ENCODE data around the gene CDC5L.

DNA sequence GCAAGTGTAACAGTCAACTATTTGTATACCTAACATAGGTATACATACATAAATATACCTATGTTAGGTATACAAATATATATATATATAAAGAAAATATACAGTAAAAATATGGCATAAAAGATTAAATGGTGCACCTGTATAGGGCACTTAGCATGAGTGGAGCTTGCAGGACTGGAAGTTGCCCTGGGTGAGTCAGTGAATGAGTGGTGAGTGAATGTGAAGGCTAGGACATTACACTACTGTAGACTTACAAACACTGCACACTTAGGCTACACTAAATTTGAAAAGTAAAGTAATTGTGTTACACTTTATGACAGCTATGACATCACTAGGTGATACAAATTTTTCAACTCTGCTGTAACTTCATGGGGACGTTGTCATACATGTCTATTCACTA lies 65.6 kb downstream of the CDC5L start:
- TF ChIP-seq, protein P1, sequence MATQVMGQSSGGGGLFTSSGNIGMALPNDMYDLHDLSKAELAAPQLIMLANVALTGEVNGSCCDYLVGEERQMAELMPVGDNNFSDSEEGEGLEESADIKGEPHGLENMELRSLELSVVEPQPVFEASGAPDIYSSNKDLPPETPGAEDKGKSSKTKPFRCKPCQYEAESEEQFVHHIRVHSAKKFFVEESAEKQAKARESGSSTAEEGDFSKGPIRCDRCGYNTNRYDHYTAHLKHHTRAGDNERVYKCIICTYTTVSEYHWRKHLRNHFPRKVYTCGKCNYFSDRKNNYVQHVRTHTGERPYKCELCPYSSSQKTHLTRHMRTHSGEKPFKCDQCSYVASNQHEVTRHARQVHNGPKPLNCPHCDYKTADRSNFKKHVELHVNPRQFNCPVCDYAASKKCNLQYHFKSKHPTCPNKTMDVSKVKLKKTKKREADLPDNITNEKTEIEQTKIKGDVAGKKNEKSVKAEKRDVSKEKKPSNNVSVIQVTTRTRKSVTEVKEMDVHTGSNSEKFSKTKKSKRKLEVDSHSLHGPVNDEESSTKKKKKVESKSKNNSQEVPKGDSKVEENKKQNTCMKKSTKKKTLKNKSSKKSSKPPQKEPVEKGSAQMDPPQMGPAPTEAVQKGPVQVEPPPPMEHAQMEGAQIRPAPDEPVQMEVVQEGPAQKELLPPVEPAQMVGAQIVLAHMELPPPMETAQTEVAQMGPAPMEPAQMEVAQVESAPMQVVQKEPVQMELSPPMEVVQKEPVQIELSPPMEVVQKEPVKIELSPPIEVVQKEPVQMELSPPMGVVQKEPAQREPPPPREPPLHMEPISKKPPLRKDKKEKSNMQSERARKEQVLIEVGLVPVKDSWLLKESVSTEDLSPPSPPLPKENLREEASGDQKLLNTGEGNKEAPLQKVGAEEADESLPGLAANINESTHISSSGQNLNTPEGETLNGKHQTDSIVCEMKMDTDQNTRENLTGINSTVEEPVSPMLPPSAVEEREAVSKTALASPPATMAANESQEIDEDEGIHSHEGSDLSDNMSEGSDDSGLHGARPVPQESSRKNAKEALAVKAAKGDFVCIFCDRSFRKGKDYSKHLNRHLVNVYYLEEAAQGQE (IDR thresholded peaks at IDR 0.05; ENCODE audit: insufficient read depth in 1 of 2, low read depth in 2 of 2, low read length in 2 of 2), result no peak
- no peak for TF ChIP-seq POLR2AphosphoS5 (IDR thresholded peaks at IDR 0.05; ENCODE audit: low read depth, low read length)
- no peak for TF ChIP-seq TAF1 (IDR thresholded peaks at IDR 0.05; ENCODE audit: borderline replicate concordance, insufficient read depth, low read length)
- no peak for TF ChIP-seq SIN3A (IDR thresholded peaks at IDR 0.05; ENCODE audit: borderline replicate concordance, insufficient read depth, low read length)
